ENCODE measurements around the gene MAPK7. TPM values are rescaled to one million over a fixed set of nuclear protein-coding genes. Genes with fewer than 3 reads are reported as not detected.
"Not testable (repeated sequence)": the region's sequence is repeated elsewhere in the genome, so short reads cannot be mapped to it uniquely, and the experiment has no call there.

MAPK7 gene
- total RNA-seq, 1 experiment from 2014 or later = 23.3 TPM

GRCh38 chr17:19348806-19349205 lies 29.5 kb upstream of the MAPK7 start:
- H3F3A ChIP-seq (ENCODE audit: insufficient read depth, low read depth) = peaks cover 24% of the 10 kb centered on the region
- CTCF ChIA-PET = no interaction called here
- BruUV-seq (replicated peaks) = no TSS peak
- no peaks in the 10 kb centered on the region for H3K79me2 ChIP-seq (ENCODE audit: low read depth)
- peak overlapping the region; percentile 57 for H3K27ac ChIP-seq
- H3K4me1 ChIP-seq (replicated peaks; ENCODE audit: insufficient read depth) = peaks cover 27% of the 10 kb centered on the region
- TF ChIP-seq EZH2 (IDR thresholded peaks at IDR 0.05; ENCODE audit: low read depth) (no peak), CTCF (conservative IDR thresholded peaks at IDR 0.05) (no peak)
- H3K4me3 ChIP-seq = no peak overlapping the region
- POLR2A ChIA-PET (ENCODE audit: unreplicated experiment) = no interaction called here
- H4K20me1 ChIP-seq (ENCODE audit: insufficient read depth) = no peaks in the 10 kb centered on the region
- H3K9me3 ChIP-seq (ENCODE audit: insufficient read depth, low read depth) = no peaks in the 10 kb centered on the region
- no peaks in the 10 kb centered on the region for H3K27me3 ChIP-seq (ENCODE audit: insufficient read depth, low read depth)
- no peaks in the 10 kb centered on the region; the same call in 1 of the 2 replicates for H3K36me3 ChIP-seq (ENCODE audit: low read depth)
- H3K9me2 ChIP-seq (ENCODE audit: insufficient read depth) = no peaks in the 10 kb centered on the region
- DNase-seq = no peak
- intact Hi-C loops (cut with micrococcal nuclease; ENCODE audit: unreplicated experiment) = no loop called here
- no peak overlapping the region for H2AFZ ChIP-seq
- peak overlapping the region; percentile 6 for H3K4me2 ChIP-seq

- intact Hi-C loops (cut with micrococcal nuclease; ENCODE audit: unreplicated experiment); H3K27me3 ChIP-seq (ENCODE audit: insufficient read depth, low read depth); H3K4me2 ChIP-seq; H4K20me1 ChIP-seq (ENCODE audit: insufficient read depth); H2AFZ ChIP-seq; H3K27ac ChIP-seq; H3K79me2 ChIP-seq (ENCODE audit: low read depth); BruUV-seq (replicated peaks); H3K36me3 ChIP-seq (ENCODE audit: low read depth); H3K9me2 ChIP-seq (ENCODE audit: insufficient read depth); H3K9me3 ChIP-seq (ENCODE audit: insufficient read depth, low read depth); DNase-seq; H3K4me3 ChIP-seq: not testable (repeated sequence)
- CTCF ChIA-PET = interaction anchor here (0.8 to 1.0 kb wide), 2 partner anchors 9 kb away, joined by 3 read pairs; partner anchors contain the start of gene B9D1
- POLR2A ChIA-PET (ENCODE audit: unreplicated experiment) = interaction anchor here (0.6 to 1.3 kb wide), 2 partner anchors 25 to 599 kb away, joined by 4 to 10 read pairs; partner anchors contain the start of gene MAPK7
- Histone ChIP-seq H3F3A (ENCODE audit: insufficient read depth, low read depth) (peaks cover 26% of the 10 kb centered on the region), H3K4me1 (replicated peaks; ENCODE audit: insufficient read depth) (peaks cover 14% of the 10 kb centered on the region)
Observed at GRCh38 chr17:19353401-19353800, 24.9 kb upstream of the MAPK7 start.

GRCh38 chr17:19354748-19355147 lies 23.6 kb upstream of the MAPK7 start:
- Histone ChIP-seq H3K27me3 (ENCODE audit: insufficient read depth, low read depth) (no peaks in the 10 kb centered on the region), H3K79me2 (ENCODE audit: low read depth) (no peaks in the 10 kb centered on the region), H3K36me3 (ENCODE audit: low read depth) (peaks cover 11% of the 10 kb centered on the region; the same call in 1 of the 2 replicates), H2AFZ (no peak overlapping the region), H4K20me1 (ENCODE audit: insufficient read depth) (no peaks in the 10 kb centered on the region), H3K27ac (no peak overlapping the region), H3K4me2 (no peak overlapping the region), H3K9me3 (ENCODE audit: insufficient read depth, low read depth) (no peaks in the 10 kb centered on the region), H3F3A (ENCODE audit: insufficient read depth, low read depth) (peaks cover 17% of the 10 kb centered on the region), H3K9me2 (ENCODE audit: insufficient read depth) (no peaks in the 10 kb centered on the region), H3K4me3 (no peak overlapping the region), H3K4me1 (replicated peaks; ENCODE audit: insufficient read depth) (peaks cover 9% of the 10 kb centered on the region)
- CTCF ChIA-PET = interaction anchor here (0.7 kb wide), 1 partner anchor 42 kb away, joined by 7 read pairs; no protein-coding TSS in a partner anchor
- no peak for DNase-seq
- intact Hi-C loops (cut with micrococcal nuclease; ENCODE audit: unreplicated experiment) = no loop called here
- BruUV-seq (replicated peaks) = no TSS peak
- POLR2A ChIA-PET (ENCODE audit: unreplicated experiment) = interaction anchor here (0.5 to 1.3 kb wide), 3 partner anchors 16 to 777 kb away, joined by 5 to 33 read pairs (median 10); partner anchors contain the start of gene MAPK7
- TF ChIP-seq EZH2 (IDR thresholded peaks at IDR 0.05; ENCODE audit: low read depth) (no peak), CTCF (conservative IDR thresholded peaks at IDR 0.05) (no peak)

GRCh38 chr17:19357351-19357750 lies 20.9 kb upstream of the MAPK7 start:
- H3K9me2 ChIP-seq (ENCODE audit: insufficient read depth) = no peaks in the 10 kb centered on the region
- no peaks in the 10 kb centered on the region for H3K9me3 ChIP-seq (ENCODE audit: insufficient read depth, low read depth)
- DNase-seq = no peak
- peaks cover 17% of the 10 kb centered on the region for H3F3A ChIP-seq (ENCODE audit: insufficient read depth, low read depth)
- intact Hi-C loops (cut with micrococcal nuclease; ENCODE audit: unreplicated experiment) = no loop called here
- ChIA-PET CTCF (no interaction called here), POLR2A (ENCODE audit: unreplicated experiment) (interaction anchor here (0.7 kb wide), 1 partner anchor 16 kb away, joined by 3 read pairs; no protein-coding TSS in a partner anchor)
- peaks cover 13% of the 10 kb centered on the region; the same call in 1 of the 2 replicates for H3K36me3 ChIP-seq (ENCODE audit: low read depth)
- no peak overlapping the region for H3K4me3 ChIP-seq
- TF ChIP-seq CTCF (conservative IDR thresholded peaks at IDR 0.05) (no peak), EZH2 (IDR thresholded peaks at IDR 0.05; ENCODE audit: low read depth) (no peak)
- no peak overlapping the region for H2AFZ ChIP-seq
- no peaks in the 10 kb centered on the region for H3K27me3 ChIP-seq (ENCODE audit: insufficient read depth, low read depth)
- peaks cover 16% of the 10 kb centered on the region for H3K79me2 ChIP-seq (ENCODE audit: low read depth)
- BruUV-seq (replicated peaks) = no TSS peak
- H3K4me1 ChIP-seq (replicated peaks; ENCODE audit: insufficient read depth) = peaks cover 16% of the 10 kb centered on the region
- H4K20me1 ChIP-seq (ENCODE audit: insufficient read depth) = no peaks in the 10 kb centered on the region
- no peak overlapping the region for H3K4me2 ChIP-seq
- H3K27ac ChIP-seq = no peak overlapping the region
